Karpas-422 (cell line): ENCODE measurements around the gene GMIP. TPM values are rescaled to one million over a fixed set of nuclear protein-coding genes. Genes with fewer than 3 reads are reported as not detected.
"Not testable (repeated sequence)": the region's sequence is repeated elsewhere in the genome, so short reads cannot be mapped to it uniquely, and the experiment has no call there.

Experiments
- DNase-seq: peaks from one replicate; pipeline ENCODE4 v3.0.0-alpha.2; 2015
- H2AFZ ChIP-seq: fragments of 200-600 bp; sonication (generic); 2 replicates; pipeline ENCODE4 v1.6.1; 2014; ENCODE audit warnings: antibody characterized with exemption, low read length, mixed read lengths
- H3K27ac ChIP-seq: fragments of 200-600 bp; sonication (generic); 2 replicates; pipeline ENCODE4 v1.5.1; 2014; ENCODE audit warnings: mild to moderate bottlenecking, low read length, moderate library complexity
- H3K27me3 ChIP-seq: fragments of 200-600 bp; sonication (generic); 2 replicates; pipeline ENCODE4 v1.6.1; 2014; ENCODE audit warnings: low read length, mixed read lengths
- H3K36me3 ChIP-seq: fragments of 200-600 bp; sonication (generic); 2 replicates; pipeline ENCODE4 v1.6.1; 2014; ENCODE audit warnings: low read length, mixed read lengths; ENCODE audit not compliant: insufficient read depth
- H3K4me1 ChIP-seq: fragments of 200-600 bp; sonication (generic); 2 replicates; pipeline ENCODE4 v1.6.1; 2014; ENCODE audit warnings: mild to moderate bottlenecking, low read length, mixed read lengths
- H3K4me2 ChIP-seq: fragments of 200-600 bp; sonication (generic); 2 replicates; pipeline ENCODE4 v1.6.1; 2014; ENCODE audit warnings: low read length, low read depth, mild to moderate bottlenecking; ENCODE audit not compliant: poor library complexity, severe bottlenecking
- H3K4me3 ChIP-seq: fragments of 200-600 bp; sonication (generic); 2 replicates; pipeline ENCODE4 v1.5.1; 2014; ENCODE audit warnings: mild to moderate bottlenecking, antibody characterized with exemption, low read length, mixed read lengths
- H3K79me2 ChIP-seq: fragments of 200-600 bp; sonication (generic); 2 replicates; pipeline ENCODE4 v1.6.1; 2014; ENCODE audit warnings: mild to moderate bottlenecking, low read length, mixed read lengths
- H3K9ac ChIP-seq: fragments of 200-600 bp; sonication (generic); 2 replicates; pipeline ENCODE4 v1.6.0; 2014; ENCODE audit warnings: low read length
- H3K9me2 ChIP-seq: fragments of 200-600 bp; sonication (generic), shearing (Covaris generic); replicated peaks from 2 replicates; pipeline ENCODE4 v1.6.0; 2014; ENCODE audit warnings: mild to moderate bottlenecking, low read length, moderate library complexity; ENCODE audit not compliant: insufficient read depth
- H3K9me3 ChIP-seq: fragments of 300-700, 200-600 bp; sonication (generic); 2 replicates; pipeline ENCODE4 v1.6.1; 2014; ENCODE audit warnings: low read length, mixed read lengths
- H4K20me1 ChIP-seq: fragments of 200-600 bp; sonication (generic); 2 replicates; pipeline ENCODE4 v1.6.1; 2014; ENCODE audit warnings: mild to moderate bottlenecking, antibody characterized with exemption, low read length, low read depth; ENCODE audit not compliant: insufficient read depth
- total RNA-seq: library from RNA; depleted of rRNA; stranded (reverse); fragments of >200 nt; shearing (Covaris generic); gene quantifications from 2 replicates; pipeline ENCODE4 v1.2.3, GENCODE V29; 2014; ENCODE audit warnings: low replicate concordance; rRNA removed

GMIP gene
- total RNA-seq: 24.3 and 55.8 TPM in 2 replicates

GRCh38 chr19:19643158-19644053 lies at the start of gene GMIP:
TSS of gene GMIP (minus strand) at chr19:19643657. CDS start at chr19:19643529, 128 bp downstream.
- Histone ChIP-seq H4K20me1 (no peaks in the 10 kb centered on the region), H3K36me3 (peaks cover 18% of the 10 kb centered on the region), H3K4me3 (peak within 1 kb of the TSS; percentile 89), H2AFZ (no peak within 1 kb of the TSS; the same call in 1 of the 2 replicates), H3K4me1 (peaks cover 16% of the 10 kb centered on the region), H3K79me2 (peaks cover 20% of the 10 kb centered on the region), H3K9me3 (no peaks in the 10 kb centered on the region), H3K4me2 (peak within 1 kb of the TSS; percentile 89), H3K9me2 (no peaks in the 10 kb centered on the region), H3K27ac (peak within 1 kb of the TSS; percentile 87), H3K9ac (peak within 1 kb of the TSS; percentile 93), H3K27me3 (no peaks in the 10 kb centered on the region)
- peak; percentile 95 for DNase-seq

- Histone ChIP-seq H3K4me2 (no peak overlapping the region), H3K9ac (no peak overlapping the region), H3K36me3 (no peaks in the 10 kb centered on the region; the same call in 1 of the 2 replicates), H3K4me1 (no peaks in the 10 kb centered on the region), H4K20me1 (no peaks in the 10 kb centered on the region), H3K4me3 (no peak overlapping the region), H3K9me3 (no peaks in the 10 kb centered on the region), H3K79me2 (no peaks in the 10 kb centered on the region), H2AFZ (no peak overlapping the region), H3K27me3 (no peaks in the 10 kb centered on the region), H3K27ac (no peak overlapping the region), H3K9me2 (no peaks in the 10 kb centered on the region)
- DNase-seq: no peak
Observed at GRCh38 chr19:19691683-19692082, 48.2 kb upstream of the GMIP start.

GRCh38 chr19:19689023-19689422 lies 45.6 kb upstream of the GMIP start:
- not testable (repeated sequence) for H3K27ac ChIP-seq, H4K20me1 ChIP-seq, H3K9ac ChIP-seq, H3K4me1 ChIP-seq, H3K36me3 ChIP-seq, H3K4me3 ChIP-seq, H3K79me2 ChIP-seq, H3K4me2 ChIP-seq, H2AFZ ChIP-seq, DNase-seq, H3K27me3 ChIP-seq, H3K9me2 ChIP-seq, H3K9me3 ChIP-seq

GRCh38 chr19:19687090-19687489 lies 43.6 kb upstream of the GMIP start:
- no peaks in the 10 kb centered on the region for H3K4me1 ChIP-seq

GRCh38 chr19:19686580-19686979 lies 43.1 kb upstream of the GMIP start:
- no peak overlapping the region for H2AFZ ChIP-seq
- peaks cover 3% of the 10 kb centered on the region; the same call in 1 of the 2 replicates for H3K36me3 ChIP-seq
- no peak overlapping the region for H3K4me2 ChIP-seq
- H3K4me1 ChIP-seq: no peaks in the 10 kb centered on the region
- no peak overlapping the region for H3K9ac ChIP-seq
- no peak for DNase-seq
- no peaks in the 10 kb centered on the region for H3K79me2 ChIP-seq
- H4K20me1 ChIP-seq: no peaks in the 10 kb centered on the region
- no peaks in the 10 kb centered on the region for H3K9me2 ChIP-seq
- H3K27me3 ChIP-seq: no peaks in the 10 kb centered on the region
- H3K4me3 ChIP-seq: no peak overlapping the region
- no peak overlapping the region for H3K27ac ChIP-seq
- peaks cover 4% of the 10 kb centered on the region for H3K9me3 ChIP-seq

More at GRCh38 chr19:19687090-19687489, 43.6 kb upstream of the GMIP start:
- H3K9me3 ChIP-seq: peaks cover 4% of the 10 kb centered on the region; the same call in 1 of the 2 replicates
- peaks cover 2% of the 10 kb centered on the region; the same call in 1 of the 2 replicates for H3K36me3 ChIP-seq
- DNase-seq: peak; percentile 64
- no peak overlapping the region for H3K27ac ChIP-seq
- H3K9me2 ChIP-seq: no peaks in the 10 kb centered on the region
- H3K9ac ChIP-seq: no peak overlapping the region
- H3K27me3 ChIP-seq: no peaks in the 10 kb centered on the region
- H3K79me2 ChIP-seq: no peaks in the 10 kb centered on the region
- no peak overlapping the region for H2AFZ ChIP-seq
- no peak overlapping the region for H3K4me3 ChIP-seq
- no peak overlapping the region for H3K4me2 ChIP-seq
- no peaks in the 10 kb centered on the region for H4K20me1 ChIP-seq

GRCh38 chr19:19686119-19686518 lies 42.7 kb upstream of the GMIP start:
- not testable (repeated sequence) for H3K27ac ChIP-seq, H3K9ac ChIP-seq, H3K4me1 ChIP-seq, H3K36me3 ChIP-seq, H3K4me2 ChIP-seq, H3K9me2 ChIP-seq, DNase-seq, H3K79me2 ChIP-seq, H4K20me1 ChIP-seq, H3K4me3 ChIP-seq, H2AFZ ChIP-seq, H3K27me3 ChIP-seq, H3K9me3 ChIP-seq

GRCh38 chr19:19679176-19680073 lies 36.0 kb upstream of the GMIP start:
- H3K4me1 ChIP-seq: no peaks in the 10 kb centered on the region
- H3K27me3 ChIP-seq: no peaks in the 10 kb centered on the region
- H3K4me2 ChIP-seq: no peak overlapping the region
- peaks cover 66% of the 10 kb centered on the region for H3K36me3 ChIP-seq
- H2AFZ ChIP-seq: no peak overlapping the region
- H3K79me2 ChIP-seq: peaks cover 19% of the 10 kb centered on the region
- peaks cover 40% of the 10 kb centered on the region for H3K9me3 ChIP-seq
- no peaks in the 10 kb centered on the region for H3K9me2 ChIP-seq
- H4K20me1 ChIP-seq: no peaks in the 10 kb centered on the region
- H3K4me3 ChIP-seq: no peak overlapping the region
- H3K27ac ChIP-seq: no peak overlapping the region
- no peak for DNase-seq
- H3K9ac ChIP-seq: no peak overlapping the region

GRCh38 chr19:19677579-19677978 lies 34.1 kb upstream of the GMIP start:
- Histone ChIP-seq H3K27me3 (no peaks in the 10 kb centered on the region), H3K9me3 (peaks cover 36% of the 10 kb centered on the region), H3K4me3 (no peak overlapping the region), H3K36me3 (peaks cover 79% of the 10 kb centered on the region), H2AFZ (no peak overlapping the region), H3K4me2 (no peak overlapping the region), H3K79me2 (peaks cover 30% of the 10 kb centered on the region), H3K9me2 (no peaks in the 10 kb centered on the region), H3K27ac (no peak overlapping the region), H3K4me1 (no peaks in the 10 kb centered on the region), H4K20me1 (no peaks in the 10 kb centered on the region), H3K9ac (no peak overlapping the region)
- no peak for DNase-seq
